GM06990 (cell line): ENCODE results near the gene DNAJB4.
"Not testable (repeated sequence)": the region's sequence is repeated elsewhere in the genome, so short reads cannot be mapped to it uniquely, and the experiment has no call there.

Source experiments
- DNase-seq: peaks from one replicate; pipeline ENCODE4 v3.0.0-alpha.2; 2011; ENCODE audit not compliant: insufficient read length; ENCODE audit errors: extremely low read depth
- H3K27me3 ChIP-seq: replicated peaks from 2 replicates; pipeline ENCODE4 v1.6.0; 2011; ENCODE audit warnings: low read length; ENCODE audit not compliant: control insufficient read depth, insufficient read depth
- H3K36me3 ChIP-seq: 2 replicates; pipeline ENCODE4 v1.5.1; 2011; ENCODE audit warnings: low read length; ENCODE audit not compliant: control insufficient read depth, insufficient read depth
- H3K4me3 ChIP-seq: replicated peaks from 2 replicates; pipeline ENCODE4 v1.5.1; 2011; ENCODE audit warnings: low read depth, mild to moderate bottlenecking, control low read depth, low read length
- CTCF ChIP-seq: IDR thresholded peaks from 2 replicates; pipeline ENCODE4 v1.5.1; 2011; ENCODE audit warnings: low read length, control low read depth, mild to moderate bottlenecking, inconsistent platforms; ENCODE audit not compliant: insufficient read depth, poor library complexity, severe bottlenecking

The DNAJB4 gene

GRCh38 chr1:78015148-78015547 lies 10.4 kb downstream of the DNAJB4 start:
- H3K27me3 ChIP-seq: no peaks in the 10 kb centered on the region
- H3K36me3 ChIP-seq: no peaks in the 10 kb centered on the region
- no peak overlapping the region for H3K4me3 ChIP-seq
- no peak for DNase-seq
- TF ChIP-seq CTCF: no peak

DNA sequence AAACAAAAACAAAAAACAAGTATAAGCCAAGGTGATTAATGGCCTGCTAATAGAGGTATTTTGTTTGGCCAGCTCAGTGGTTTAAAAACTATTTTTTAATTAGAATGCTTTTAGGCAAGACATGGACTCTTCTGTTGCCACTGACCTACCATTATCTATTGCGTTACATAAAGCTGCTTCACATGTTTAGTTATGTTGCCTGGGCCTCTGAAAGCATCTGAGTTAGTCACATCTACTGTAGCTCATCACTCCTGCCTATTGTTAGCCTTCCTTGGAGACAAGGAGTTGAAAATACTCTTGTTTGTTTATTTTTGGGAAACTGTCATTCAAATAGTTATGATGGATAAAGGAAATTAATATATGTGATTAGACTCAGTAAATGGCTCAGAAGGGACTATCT lies 14.3 kb downstream of the DNAJB4 start:
- TF ChIP-seq CTCF: no peak
- Histone ChIP-seq H3K36me3 (no peaks in the 10 kb centered on the region), H3K27me3 (no peaks in the 10 kb centered on the region), H3K4me3 (no peak overlapping the region)
- no peak for DNase-seq

DNA sequence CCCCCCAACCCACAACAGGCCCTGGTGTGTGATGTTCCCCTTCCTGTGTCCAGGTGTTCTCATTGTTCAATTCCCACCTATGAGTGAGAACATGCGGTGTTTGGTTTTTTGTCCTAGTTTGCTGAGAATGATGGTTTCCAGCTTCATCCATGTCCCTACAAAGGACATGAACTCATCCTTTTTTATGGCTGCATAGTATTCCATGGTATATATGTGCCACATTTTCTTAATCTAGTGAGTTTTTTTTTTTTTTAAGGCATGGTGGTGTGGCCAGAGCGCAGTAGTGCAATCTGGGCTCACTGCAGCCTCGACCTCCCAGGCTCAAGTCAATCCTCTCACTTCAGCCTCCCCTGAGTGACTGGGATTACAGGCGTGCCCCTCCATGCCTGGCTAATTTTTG lies 16.4 kb downstream of the DNAJB4 start:
- not testable (repeated sequence) for DNase-seq, H3K27me3 ChIP-seq, H3K36me3 ChIP-seq, H3K4me3 ChIP-seq

- Histone ChIP-seq H3K36me3 (no peaks in the 10 kb centered on the region), H3K4me3 (no peak overlapping the region), H3K27me3 (no peaks in the 10 kb centered on the region)
- no peak for DNase-seq
- TF ChIP-seq CTCF: no peak
Measured at GRCh38 chr1:78029793-78030192, 25.1 kb downstream of the DNAJB4 start.

DNA sequence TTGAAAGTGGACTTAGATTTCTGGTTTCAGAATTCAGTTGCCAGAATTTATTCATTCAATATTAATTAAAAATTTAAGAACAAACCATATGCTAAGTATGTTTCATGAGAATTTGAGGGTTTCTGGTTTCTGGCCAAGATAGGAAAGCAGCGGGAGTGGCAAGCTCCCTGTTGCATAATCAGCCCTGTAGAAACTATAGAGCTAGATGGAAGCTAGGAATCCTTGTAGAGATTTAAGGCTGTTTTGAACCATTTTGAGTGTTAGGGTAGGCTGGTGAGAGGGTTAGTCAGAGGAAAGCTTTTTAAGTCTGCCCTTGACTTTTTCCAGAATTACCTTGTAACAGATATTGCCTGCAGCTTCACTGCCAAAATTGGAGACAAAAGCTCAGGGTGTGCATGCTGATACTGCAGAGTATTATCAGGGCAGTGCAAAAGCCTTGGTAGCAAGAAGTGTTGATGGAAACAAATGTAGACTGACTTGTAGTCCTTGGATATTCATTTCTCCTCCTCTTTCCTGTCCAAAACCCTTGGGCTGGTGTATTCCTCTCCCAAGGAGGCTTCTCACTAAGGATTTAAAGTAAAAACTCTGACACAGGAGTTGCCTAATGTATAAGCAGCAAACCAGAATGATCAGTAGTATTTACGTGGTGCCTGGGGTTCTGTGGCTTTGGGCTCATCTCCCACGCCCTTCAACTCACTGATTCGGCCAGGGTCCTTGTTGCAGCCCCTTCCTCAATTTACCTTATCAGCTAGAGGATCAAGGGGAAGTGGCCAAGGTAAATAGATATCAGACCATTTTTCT lies 28.5 kb downstream of the DNAJB4 start:
- Histone ChIP-seq H3K4me3 (no peak overlapping the region), H3K27me3 (no peaks in the 10 kb centered on the region), H3K36me3 (no peaks in the 10 kb centered on the region)
- TF ChIP-seq CTCF: no peak
- no peak for DNase-seq

GRCh38 chr1:78033797-78034172 lies 29.0 kb downstream of the DNAJB4 start:
- no peak for DNase-seq
- no peak overlapping the region for H3K4me3 ChIP-seq
- TF ChIP-seq CTCF: no peak

More at GRCh38 chr1:78033797-78034172, 29.0 kb downstream of the DNAJB4 start:
- H3K27me3 ChIP-seq: no peaks in the 10 kb centered on the region
- H3K36me3 ChIP-seq: no peaks in the 10 kb centered on the region
